ENCODE data around the gene UBE3D.

UBE3D gene

GRCh38 chr6:83065511-83066192 lies at the start of gene UBE3D:
UBE3D (minus strand) TSS chr6:83065841; CDS start chr6:83065718, 123 bp downstream.
- TF ChIP-seq CTCF (IDR thresholded peaks at IDR 0.05; ENCODE audit: borderline replicate concordance, insufficient read depth, low read depth, low read length), result peak; percentile 91
- H3K4me3 ChIP-seq (ENCODE audit: low read depth, low read length), result peak within 1 kb of the TSS; percentile 71

GRCh38 chr6:83114164-83114563 lies 48.5 kb upstream of the UBE3D start:
- no peak overlapping the region for H3K4me3 ChIP-seq (ENCODE audit: low read depth, low read length)
- no peak for TF ChIP-seq CTCF (IDR thresholded peaks at IDR 0.05; ENCODE audit: borderline replicate concordance, insufficient read depth, low read depth, low read length)

GRCh38 chr6:83113258-83113657 lies 47.6 kb upstream of the UBE3D start:
- TF ChIP-seq CTCF (IDR thresholded peaks at IDR 0.05; ENCODE audit: borderline replicate concordance, insufficient read depth, low read depth, low read length), result no peak
- no peak overlapping the region for H3K4me3 ChIP-seq (ENCODE audit: low read depth, low read length)

- H3K4me3 ChIP-seq (ENCODE audit: low read depth, low read length), result no peak overlapping the region
- TF ChIP-seq CTCF (IDR thresholded peaks at IDR 0.05; ENCODE audit: borderline replicate concordance, insufficient read depth, low read depth, low read length), result no peak
Measured at GRCh38 chr6:83108378-83108777, 42.7 kb upstream of the UBE3D start.

GRCh38 chr6:83098589-83098988 lies 32.9 kb upstream of the UBE3D start:
- H3K4me3 ChIP-seq (ENCODE audit: low read depth, low read length), result no peak overlapping the region
- no peak for TF ChIP-seq CTCF (IDR thresholded peaks at IDR 0.05; ENCODE audit: borderline replicate concordance, insufficient read depth, low read depth, low read length)

GRCh38 chr6:83097675-83098074 lies 32.0 kb upstream of the UBE3D start:
- H3K4me3 ChIP-seq (ENCODE audit: low read depth, low read length), result no peak overlapping the region
- TF ChIP-seq CTCF (IDR thresholded peaks at IDR 0.05; ENCODE audit: borderline replicate concordance, insufficient read depth, low read depth, low read length), result no peak

- no peak for TF ChIP-seq CTCF (IDR thresholded peaks at IDR 0.05; ENCODE audit: borderline replicate concordance, insufficient read depth, low read depth, low read length)
- no peak overlapping the region for H3K4me3 ChIP-seq (ENCODE audit: low read depth, low read length)
Measured at GRCh38 chr6:83097204-83097603, 31.6 kb upstream of the UBE3D start.

Measured in GM12875 (cell line).